Adipose tissue (tissue), 3 donors: ENCODE data around the gene CLSTN2. TPM values are rescaled to one million over a fixed set of nuclear protein-coding genes. Genes with fewer than 3 reads are reported as not detected.

Source experiments
- H3K27ac ChIP-seq: one replicate; pipeline ENCODE4 v1.5.1; 2013; ENCODE audit warnings: low read depth, low read length
- WGBS, 3 donors: extraction: QIAGEN DNeasy Blood & Tissue Kit; methylation state at CpG; one replicate each; pipeline ENCODE4 v1.1.7; 2013; 5-methylcytosine and 5-hydroxymethylcytosine counted together
- polyA plus RNA-seq, 3 donors: library from polyadenylated mRNA; stranded (reverse); fragments of 200-250 nt; gene quantifications; one replicate each; pipeline ENCODE4 v1.2.3, GENCODE V29; 2013
- donor health status: healthy with polysubstance abuse.
- donor health status: Bipolar disorder and iron deficiency.
- donor health status: healthy.

Gene CLSTN2
- polyA plus RNA-seq, 3 donors = 1.3 to 11.8 (median 5.6) TPM

GRCh38 chr3:140449413-140450256 lies 514.6 kb downstream of the CLSTN2 start:
- H3K27ac ChIP-seq = no peak overlapping the region
- 31 to 93% (median 88%) methylated on average over 5 of the region's 5 CpGs for WGBS, 3 donors

- WGBS, 3 donors = 87 to 90% (median 90%) methylated on average over 2 of the region's 2 CpGs
- H3K27ac ChIP-seq = no peak overlapping the region
Observed at GRCh38 chr3:140453750-140454149, 518.8 kb downstream of the CLSTN2 start.

- whole genome bisulfite sequencing, 3 donors = 71 to 87% (median 77%) methylated on average over 5 of the region's 5 CpGs
- H3K27ac ChIP-seq = no peak overlapping the region
Observed at GRCh38 chr3:140455521-140456214, 520.7 kb downstream of the CLSTN2 start.

- 88 to 93% (median 91%) methylated on average over 3 of the region's 3 CpGs for WGBS, 3 donors
- H3K27ac ChIP-seq = no peak overlapping the region
Observed at GRCh38 chr3:140456974-140457373, 522.0 kb downstream of the CLSTN2 start.

- WGBS, 3 donors = 85 to 86% (median 85%) methylated on average over 8 of the region's 8 CpGs
- no peak overlapping the region for H3K27ac ChIP-seq
Observed at GRCh38 chr3:140459462-140459861, 524.5 kb downstream of the CLSTN2 start.

- WGBS, 3 donors = 90 to 93% (median 91%) methylated on average over 3 of the region's 3 CpGs
Observed at GRCh38 chr3:140461250-140461649, 526.3 kb downstream of the CLSTN2 start.

GRCh38 chr3:140463355-140463754 lies 528.4 kb downstream of the CLSTN2 start:
- WGBS, 3 donors = 60 to 75% (median 65%) methylated on average over 2 of the region's 2 CpGs

More at GRCh38 chr3:140461250-140461649, 526.3 kb downstream of the CLSTN2 start:
- H3K27ac ChIP-seq = no peak overlapping the region

GRCh38 chr3:140465988-140466387 lies 531.0 kb downstream of the CLSTN2 start:
- no peak overlapping the region for H3K27ac ChIP-seq

More at GRCh38 chr3:140463355-140463754, 528.4 kb downstream of the CLSTN2 start:
- no peak overlapping the region for H3K27ac ChIP-seq

- 92 to 94% (median 93%) methylated on average over 9 of the region's 9 CpGs for WGBS, 3 donors
- H3K27ac ChIP-seq = no peak overlapping the region
Observed at GRCh38 chr3:140466535-140466934, 531.5 kb downstream of the CLSTN2 start.

GRCh38 chr3:140467104-140467577 lies 532.2 kb downstream of the CLSTN2 start:
- 63 to 82% (median 67%) methylated on average over 4 of the region's 4 CpGs for WGBS, 3 donors

GRCh38 chr3:140467796-140468315 lies 532.9 kb downstream of the CLSTN2 start:
- no peak overlapping the region for H3K27ac ChIP-seq

More at GRCh38 chr3:140467104-140467577, 532.2 kb downstream of the CLSTN2 start:
- H3K27ac ChIP-seq = no peak overlapping the region

GRCh38 chr3:140468407-140468806 lies 533.4 kb downstream of the CLSTN2 start:
- H3K27ac ChIP-seq = no peak overlapping the region

GRCh38 chr3:140469491-140469890 lies 534.5 kb downstream of the CLSTN2 start:
- WGBS, 3 donors = 64 to 77% (median 71%) methylated on average over 4 of the region's 4 CpGs
- H3K27ac ChIP-seq = no peak overlapping the region

More at GRCh38 chr3:140468407-140468806, 533.4 kb downstream of the CLSTN2 start:
- WGBS, 3 donors = 56 to 64% (median 57%) methylated on average over 7 of the region's 7 CpGs

GRCh38 chr3:140470211-140470610 lies 535.2 kb downstream of the CLSTN2 start:
- H3K27ac ChIP-seq = no peak overlapping the region
- 67 to 85% (median 68%) methylated on average over 4 of the region's 4 CpGs for WGBS, 3 donors

- 86 to 95% (median 88%) methylated on average over 2 of the region's 2 CpGs for WGBS, 3 donors
- no peak overlapping the region for H3K27ac ChIP-seq
Observed at GRCh38 chr3:140470962-140471361, 536.0 kb downstream of the CLSTN2 start.

- H3K27ac ChIP-seq = no peak overlapping the region
- 78 to 90% (median 81%) methylated on average over 3 of the region's 3 CpGs for WGBS, 3 donors
Observed at GRCh38 chr3:140472306-140473020, 537.5 kb downstream of the CLSTN2 start.

- H3K27ac ChIP-seq = no peak overlapping the region
- WGBS, 3 donors = 52 to 67% (median 65%) methylated on average over 1 of the region's 1 CpG
Observed at GRCh38 chr3:140487566-140487965, 552.6 kb downstream of the CLSTN2 start.

- 71 to 96% (median 84%) methylated on average over 1 of the region's 1 CpG for WGBS, 3 donors
Observed at GRCh38 chr3:140493271-140493670, 558.3 kb downstream of the CLSTN2 start.

More at GRCh38 chr3:140493271-140493670, 558.3 kb downstream of the CLSTN2 start:
- H3K27ac ChIP-seq = no peak overlapping the region
